ENCODE results near the gene ZNF678. TPM values are rescaled to one million over a fixed set of nuclear protein-coding genes. Genes with fewer than 3 reads are reported as not detected.

The ZNF678 gene
- total and polyA plus RNA-seq, 2 donors from 2014 or later: 1.3 to 10.0 TPM

DNA sequence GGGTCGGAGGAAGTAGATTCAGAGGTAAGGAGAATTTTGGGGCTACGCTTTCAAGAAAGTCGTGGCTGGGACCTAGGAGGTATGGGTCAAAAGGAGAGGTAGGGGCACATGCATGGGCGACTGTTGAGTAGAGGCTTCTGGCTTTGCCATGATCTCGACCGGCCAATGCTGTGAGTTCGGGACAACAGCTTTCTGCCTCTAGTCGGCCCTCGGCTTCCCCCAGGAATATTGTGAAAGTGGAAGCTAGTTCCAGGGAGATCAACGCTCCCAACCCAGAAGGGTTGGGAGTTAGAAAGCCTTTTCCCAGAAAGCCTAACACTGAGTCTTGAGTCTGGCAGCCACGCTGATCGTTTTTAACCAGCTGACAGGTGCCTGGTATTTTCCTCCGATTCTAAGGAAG, 69.0 kb downstream of the ZNF678 start:
- Histone ChIP-seq H3K36me3 (ENCODE audit: control insufficient read depth in 2 of 3, insufficient read depth in 3 of 3, low read length in 3 of 3) (no peaks in the 10 kb centered on the region), H3K9me3 (ENCODE audit: control insufficient read depth in 2 of 3, insufficient read depth in 1 of 3, low read length in 3 of 3) (peaks cover 0 to 61% (median 4%) of the 10 kb centered on the region in 3 donors)
- no peak for FAIRE-seq

DNA sequence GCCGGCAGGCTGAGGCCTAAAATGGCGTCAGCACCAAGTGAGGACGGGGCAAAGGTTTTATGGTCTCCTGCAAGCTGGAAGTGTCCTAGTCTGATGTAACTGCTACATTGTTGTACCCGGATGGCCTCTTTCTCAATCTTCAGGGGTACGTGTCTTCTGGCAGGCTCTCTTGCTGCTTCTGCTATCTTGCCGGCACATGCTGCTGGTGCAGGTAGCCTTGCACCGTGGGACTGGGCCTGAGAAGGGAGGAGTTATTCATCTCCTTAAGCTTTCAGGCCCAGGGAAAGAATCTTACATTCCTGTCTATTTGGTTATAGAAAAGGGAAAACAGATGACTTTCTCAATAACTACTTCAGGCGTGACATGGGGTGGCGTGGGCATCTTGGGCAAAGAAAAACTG, 72.2 kb downstream of the ZNF678 start:
- peaks cover 0 to 93% (median 11%) of the 10 kb centered on the region in 3 donors for H3K9me3 ChIP-seq (ENCODE audit: control insufficient read depth in 2 of 3, insufficient read depth in 1 of 3, low read length in 3 of 3)
- H3K4me3 ChIP-seq (ENCODE audit: low read length in 3 of 3): no peak overlapping the region
- FAIRE-seq (no peak), DNase-seq (no peak)
- TF ChIP-seq, protein P1, sequence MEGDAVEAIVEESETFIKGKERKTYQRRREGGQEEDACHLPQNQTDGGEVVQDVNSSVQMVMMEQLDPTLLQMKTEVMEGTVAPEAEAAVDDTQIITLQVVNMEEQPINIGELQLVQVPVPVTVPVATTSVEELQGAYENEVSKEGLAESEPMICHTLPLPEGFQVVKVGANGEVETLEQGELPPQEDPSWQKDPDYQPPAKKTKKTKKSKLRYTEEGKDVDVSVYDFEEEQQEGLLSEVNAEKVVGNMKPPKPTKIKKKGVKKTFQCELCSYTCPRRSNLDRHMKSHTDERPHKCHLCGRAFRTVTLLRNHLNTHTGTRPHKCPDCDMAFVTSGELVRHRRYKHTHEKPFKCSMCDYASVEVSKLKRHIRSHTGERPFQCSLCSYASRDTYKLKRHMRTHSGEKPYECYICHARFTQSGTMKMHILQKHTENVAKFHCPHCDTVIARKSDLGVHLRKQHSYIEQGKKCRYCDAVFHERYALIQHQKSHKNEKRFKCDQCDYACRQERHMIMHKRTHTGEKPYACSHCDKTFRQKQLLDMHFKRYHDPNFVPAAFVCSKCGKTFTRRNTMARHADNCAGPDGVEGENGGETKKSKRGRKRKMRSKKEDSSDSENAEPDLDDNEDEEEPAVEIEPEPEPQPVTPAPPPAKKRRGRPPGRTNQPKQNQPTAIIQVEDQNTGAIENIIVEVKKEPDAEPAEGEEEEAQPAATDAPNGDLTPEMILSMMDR (IDR thresholded peaks at IDR 0.05; ENCODE audit: borderline replicate concordance, extremely low read depth, insufficient read depth): no peak
- no peak overlapping the region for H3K9ac ChIP-seq (ENCODE audit: low read length in 3 of 3)
- H3K27me3 ChIP-seq (ENCODE audit: control insufficient read depth, insufficient read depth, low read length): no peaks in the 10 kb centered on the region
- no peaks in the 10 kb centered on the region for H3K4me1 ChIP-seq (ENCODE audit: control insufficient read depth in 2 of 3, insufficient read depth in 2 of 3, low read depth in 1 of 3, low read length in 3 of 3)
- intact Hi-C loops (cut with DNase I): no loop called here
- no peak overlapping the region for H3K27ac ChIP-seq (ENCODE audit: low read depth in 2 of 2, low read length in 2 of 2)
- H3K36me3 ChIP-seq (ENCODE audit: control insufficient read depth in 2 of 3, insufficient read depth in 3 of 3, low read length in 3 of 3): no peaks in the 10 kb centered on the region

More for the DNA sequence above, 69.0 kb downstream of the ZNF678 start:
- intact Hi-C loops (cut with DNase I): no loop called here
- Histone ChIP-seq H3K4me1 (ENCODE audit: control insufficient read depth in 2 of 3, insufficient read depth in 2 of 3, low read depth in 1 of 3, low read length in 3 of 3) (no peaks in the 10 kb centered on the region), H3K27me3 (ENCODE audit: control insufficient read depth, insufficient read depth, low read length) (no peaks in the 10 kb centered on the region), H3K4me3 (ENCODE audit: low read length in 3 of 3) (no peak overlapping the region), H3K9ac (ENCODE audit: low read length in 3 of 3) (no peak overlapping the region), H3K27ac (ENCODE audit: low read depth in 2 of 2, low read length in 2 of 2) (no peak overlapping the region)
- TF ChIP-seq, protein P1 (IDR thresholded peaks at IDR 0.05; ENCODE audit: borderline replicate concordance, extremely low read depth, insufficient read depth): no peak
- DNase-seq: no peak

DNA sequence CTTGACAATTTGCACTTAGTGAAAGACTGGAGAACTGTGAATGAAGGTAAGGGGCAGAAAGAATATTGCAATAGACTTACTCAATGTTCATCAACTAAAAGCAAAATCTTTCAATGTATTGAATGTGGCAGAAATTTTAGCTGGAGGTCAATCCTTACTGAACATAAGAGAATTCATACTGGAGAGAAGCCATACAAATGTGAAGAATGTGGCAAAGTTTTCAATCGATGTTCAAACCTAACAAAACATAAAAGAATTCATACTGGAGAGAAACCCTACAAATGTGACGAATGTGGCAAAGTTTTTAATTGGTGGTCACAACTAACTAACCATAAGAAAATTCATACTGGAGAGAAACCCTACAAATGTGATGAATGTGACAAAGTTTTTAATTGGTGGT, 91.1 kb downstream of the ZNF678 start:
- no peak overlapping the region for H3K4me3 ChIP-seq (ENCODE audit: low read length in 3 of 3)
- DNase-seq (no peak), FAIRE-seq (no peak)
- TF ChIP-seq, protein P1 (IDR thresholded peaks at IDR 0.05; ENCODE audit: borderline replicate concordance, extremely low read depth, insufficient read depth): no peak
- intact Hi-C loops (cut with DNase I): no loop called here
- H3K27ac ChIP-seq (ENCODE audit: low read depth in 2 of 2, low read length in 2 of 2): no peak overlapping the region
- no peaks in the 10 kb centered on the region for H3K4me1 ChIP-seq (ENCODE audit: control insufficient read depth in 2 of 3, insufficient read depth in 2 of 3, low read depth in 1 of 3, low read length in 3 of 3)
- H3K27me3 ChIP-seq (ENCODE audit: control insufficient read depth, insufficient read depth, low read length): no peaks in the 10 kb centered on the region
- H3K9me3 ChIP-seq (ENCODE audit: control insufficient read depth in 2 of 3, insufficient read depth in 1 of 3, low read length in 3 of 3): peaks cover 15 to 83% (median 64%) of the 10 kb centered on the region in 3 donors
- H3K36me3 ChIP-seq (ENCODE audit: control insufficient read depth in 2 of 3, insufficient read depth in 3 of 3, low read length in 3 of 3): peaks cover 10 to 23% (median 17%) of the 10 kb centered on the region in 3 donors
- H3K9ac ChIP-seq (ENCODE audit: low read length in 3 of 3): no peak overlapping the region
